Brain microvascular endothelial cell (primary cell): Measurements from ENCODE around the gene MACROD2.
A peak's percentile ranks its signal among the peaks of the same experiment; 100 is the strongest.

Experiments
- DNase-seq: peaks from one replicate; pipeline ENCODE4 v3.0.0-alpha.2; 2020
- H3K27ac ChIP-seq: fragments of 250-450 bp; sonication (Bioruptor Pico); 2 replicates; pipeline ENCODE4 v1.5.1; 2020; ENCODE audit warnings: mild to moderate bottlenecking, moderate library complexity
- H3K27me3 ChIP-seq: fragments of 250-450 bp; sonication (Bioruptor Pico); replicated peaks from 2 replicates; pipeline ENCODE4 v1.5.1; 2020; ENCODE audit warnings: mild to moderate bottlenecking
- H3K36me3 ChIP-seq: fragments of 250-450 bp; sonication (Bioruptor Pico); replicated peaks from 2 replicates; pipeline ENCODE4 v1.5.1; 2020; ENCODE audit warnings: mild to moderate bottlenecking
- H3K4me3 ChIP-seq: 2 replicates; pipeline ENCODE4 v1.5.1; 2011; ENCODE audit warnings: low read depth, mild to moderate bottlenecking, control low read depth, low read length, moderate library complexity
- in situ Hi-C: cut with HindIII; loops from 2 replicates; pipeline ENCODE4 v1.10.0; 2017; ENCODE audit warnings: low sequenced_read_pairs, low pct_ligation_motif_present
- TF ChIP-seq, protein P1 (sequence below): IDR thresholded peaks from 2 replicates; pipeline ENCODE4 v1.5.1; 2011; ENCODE audit warnings: low read depth, mild to moderate bottlenecking, moderate library complexity, low read length, control low read depth, inconsistent platforms; ENCODE audit errors: missing control alignments

The MACROD2 gene

DNA sequence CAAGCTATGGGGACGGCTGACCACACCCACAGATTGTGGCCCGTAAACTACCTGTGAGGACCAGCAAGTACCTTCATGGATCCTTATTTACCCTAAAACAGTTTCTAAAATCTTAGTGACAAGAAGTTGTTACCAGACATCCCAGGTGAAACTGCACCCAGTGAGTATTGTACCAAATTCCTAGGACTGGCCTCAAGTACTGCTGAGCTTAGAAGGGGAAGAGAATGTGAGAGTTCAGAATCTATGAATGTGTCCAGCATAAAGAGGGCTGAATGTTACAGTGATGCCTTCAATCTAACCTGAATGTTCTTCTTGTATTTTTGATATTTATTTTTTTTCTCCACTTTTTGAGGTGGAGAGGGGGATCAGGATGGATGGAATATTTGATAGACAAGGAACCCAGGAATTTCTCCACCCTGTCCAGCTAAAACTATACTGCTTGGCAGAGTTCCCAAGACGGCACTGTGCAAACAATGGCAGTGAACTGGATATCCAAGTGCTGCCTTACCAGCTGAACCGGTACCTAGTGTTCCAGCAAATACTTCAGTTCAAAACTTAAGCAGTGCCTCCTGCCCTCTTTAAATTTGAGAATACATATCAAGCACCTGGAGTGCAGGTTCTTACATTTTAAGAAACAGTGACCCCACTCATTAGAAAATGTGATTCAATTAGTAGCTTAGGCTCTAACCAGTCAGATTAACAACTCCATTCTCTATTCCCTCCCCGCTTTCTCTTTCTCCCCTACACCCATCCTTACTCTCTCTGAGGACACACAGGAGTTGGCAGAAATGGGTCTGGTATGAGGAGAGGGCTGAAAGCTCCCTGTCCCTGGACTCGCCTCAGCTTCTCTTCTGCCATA is 769.4 kb downstream of the MACROD2 start:
- no peak overlapping the region for H3K4me3 ChIP-seq
- H3K27ac ChIP-seq = no peak overlapping the region
- DNase-seq = no peak
- no peaks in the 10 kb centered on the region for H3K36me3 ChIP-seq
- in situ Hi-C loops = no loop called here
- TF ChIP-seq, protein P1, sequence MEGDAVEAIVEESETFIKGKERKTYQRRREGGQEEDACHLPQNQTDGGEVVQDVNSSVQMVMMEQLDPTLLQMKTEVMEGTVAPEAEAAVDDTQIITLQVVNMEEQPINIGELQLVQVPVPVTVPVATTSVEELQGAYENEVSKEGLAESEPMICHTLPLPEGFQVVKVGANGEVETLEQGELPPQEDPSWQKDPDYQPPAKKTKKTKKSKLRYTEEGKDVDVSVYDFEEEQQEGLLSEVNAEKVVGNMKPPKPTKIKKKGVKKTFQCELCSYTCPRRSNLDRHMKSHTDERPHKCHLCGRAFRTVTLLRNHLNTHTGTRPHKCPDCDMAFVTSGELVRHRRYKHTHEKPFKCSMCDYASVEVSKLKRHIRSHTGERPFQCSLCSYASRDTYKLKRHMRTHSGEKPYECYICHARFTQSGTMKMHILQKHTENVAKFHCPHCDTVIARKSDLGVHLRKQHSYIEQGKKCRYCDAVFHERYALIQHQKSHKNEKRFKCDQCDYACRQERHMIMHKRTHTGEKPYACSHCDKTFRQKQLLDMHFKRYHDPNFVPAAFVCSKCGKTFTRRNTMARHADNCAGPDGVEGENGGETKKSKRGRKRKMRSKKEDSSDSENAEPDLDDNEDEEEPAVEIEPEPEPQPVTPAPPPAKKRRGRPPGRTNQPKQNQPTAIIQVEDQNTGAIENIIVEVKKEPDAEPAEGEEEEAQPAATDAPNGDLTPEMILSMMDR = no peak
- no peaks in the 10 kb centered on the region for H3K27me3 ChIP-seq

DNA sequence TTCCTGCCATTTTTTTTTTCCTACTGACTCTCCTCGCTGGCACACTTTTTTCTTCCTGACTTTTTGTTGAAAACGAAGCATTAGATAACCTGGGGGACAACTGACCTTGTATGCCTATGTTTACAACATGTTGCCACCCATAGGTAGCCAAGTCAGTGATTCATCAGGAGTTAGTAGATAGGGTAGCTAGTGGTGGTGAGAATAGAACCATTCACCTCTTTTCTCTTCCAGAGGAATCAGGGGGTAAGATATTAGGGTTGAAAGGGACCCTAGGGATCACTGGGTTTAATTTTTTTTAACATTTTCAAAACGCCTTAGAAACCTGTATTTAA is 770.0 kb downstream of the MACROD2 start:
- TF ChIP-seq, protein P1 = no peak
- DNase-seq = no peak
- H3K27me3 ChIP-seq = no peaks in the 10 kb centered on the region
- in situ Hi-C loops = no loop called here
- H3K4me3 ChIP-seq = no peak overlapping the region
- no peak overlapping the region for H3K27ac ChIP-seq
- no peaks in the 10 kb centered on the region for H3K36me3 ChIP-seq

DNA sequence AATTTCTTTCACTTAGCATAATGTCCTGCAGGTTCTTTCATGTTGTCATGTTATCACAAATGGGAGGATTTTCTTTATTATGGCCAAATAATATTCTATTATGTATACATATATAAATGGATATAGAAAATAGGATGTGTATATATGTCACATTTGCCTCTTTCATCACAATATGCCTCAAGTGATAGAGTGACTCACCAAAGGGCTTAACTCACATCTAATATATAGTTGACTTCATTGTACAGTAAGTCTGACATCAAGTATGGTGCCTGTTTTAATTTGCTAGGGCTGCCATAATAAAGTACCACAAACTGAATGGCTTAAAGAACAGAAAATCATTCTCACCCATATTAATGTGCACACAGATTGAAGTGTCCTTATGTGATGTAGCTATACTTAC is 778.2 kb downstream of the MACROD2 start:
- TF ChIP-seq, protein P1 = no peak
- Histone ChIP-seq H3K27ac (no peak overlapping the region), H3K4me3 (no peak overlapping the region), H3K36me3 (no peaks in the 10 kb centered on the region), H3K27me3 (no peaks in the 10 kb centered on the region)
- in situ Hi-C loops = no loop called here
- DNase-seq = no peak

DNA sequence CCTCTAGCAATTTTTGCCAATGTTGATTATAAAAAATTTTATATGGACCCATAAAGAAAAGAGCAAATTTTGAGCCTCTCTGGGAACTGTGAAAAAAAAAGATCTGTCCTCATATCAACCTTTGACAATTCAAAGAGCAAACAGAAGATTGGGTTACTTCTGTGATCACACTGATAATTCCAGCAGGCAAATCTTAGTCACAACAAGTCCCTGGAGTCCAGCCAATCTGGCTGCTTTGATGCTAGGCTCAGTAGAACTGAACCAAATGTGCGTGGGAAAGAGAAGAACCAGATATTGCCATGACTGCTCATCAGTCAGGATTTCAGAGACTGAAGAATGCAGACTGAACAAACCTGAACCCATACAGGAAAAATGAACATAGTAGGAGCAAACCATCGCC is 780.5 kb downstream of the MACROD2 start:
- no peaks in the 10 kb centered on the region for H3K36me3 ChIP-seq

DNA sequence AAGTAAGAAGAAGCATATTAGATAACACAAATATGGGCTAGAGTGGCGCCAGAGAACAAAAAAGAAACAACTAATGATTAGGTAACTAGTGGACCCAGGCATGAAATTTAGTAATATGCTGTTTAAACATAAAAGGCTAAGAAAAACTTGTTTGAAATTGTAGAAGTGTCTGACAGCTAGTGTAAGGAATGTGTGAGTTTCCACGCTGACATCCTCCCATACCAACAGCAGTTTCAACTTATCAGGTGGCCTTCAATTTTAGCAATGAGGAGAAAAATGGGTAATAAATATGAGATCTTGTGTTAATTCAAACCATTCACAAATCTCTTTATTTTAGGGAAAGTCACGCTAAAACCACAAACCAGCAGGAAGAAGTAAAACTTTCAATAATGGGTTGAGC is 782.3 kb downstream of the MACROD2 start:
- Histone ChIP-seq H3K36me3 (no peaks in the 10 kb centered on the region), H3K4me3 (no peak overlapping the region), H3K27ac (peak overlapping the region; percentile 34), H3K27me3 (no peaks in the 10 kb centered on the region)
- DNase-seq = peak; percentile 38
- TF ChIP-seq, protein P1 = no peak
- in situ Hi-C loops = no loop called here

More for the DNA sequence above, 780.5 kb downstream of the MACROD2 start:
- TF ChIP-seq, protein P1 = no peak
- Histone ChIP-seq H3K4me3 (no peak overlapping the region), H3K27ac (peak overlapping the region; percentile 89), H3K27me3 (no peaks in the 10 kb centered on the region)
- in situ Hi-C loops = no loop called here
- peak; percentile 98 for DNase-seq

DNA sequence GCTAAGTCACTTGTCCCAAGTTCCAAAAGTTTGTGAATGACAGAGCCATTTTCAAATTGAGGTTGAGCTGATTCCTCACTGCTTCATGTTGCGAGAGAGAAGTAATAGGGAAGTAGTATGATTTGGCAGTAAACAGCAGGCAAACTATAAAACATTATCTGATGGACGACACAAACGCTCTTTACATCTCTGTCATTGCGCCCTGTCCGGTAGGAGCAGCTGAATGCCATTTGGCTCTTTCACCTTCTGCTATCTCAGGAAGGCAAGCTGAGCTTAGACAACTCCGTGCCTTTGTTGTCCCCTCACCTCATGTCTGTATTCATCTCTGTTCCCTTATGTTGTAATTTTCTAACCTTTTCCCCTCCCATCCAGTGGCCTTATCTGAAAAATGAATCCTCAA is 782.8 kb downstream of the MACROD2 start:
- Histone ChIP-seq H3K4me3 (no peak overlapping the region), H3K36me3 (no peaks in the 10 kb centered on the region), H3K27ac (no peak overlapping the region), H3K27me3 (no peaks in the 10 kb centered on the region)
- DNase-seq = no peak
- TF ChIP-seq, protein P1 = no peak
- in situ Hi-C loops = no loop called here
